Breast epithelium (tissue), 3 donors: ENCODE results near the gene TMEM30B.

Experiments
- POLR2A ChIP-seq: fragments of 450-650 bp; IDR thresholded peaks from one replicate; pipeline ENCODE4 v1.6.1; 2016; ENCODE audit warnings: antibody characterized with exemption, mild to moderate bottlenecking, moderate library complexity
- POLR2AphosphoS5 ChIP-seq, 3 donors: sonication (generic); formaldehyde crosslinking; IDR thresholded peaks; one replicate each; pipeline ENCODE4 v1.6.1; 2017; ENCODE audit warnings: antibody characterized with exemption in 3 of 3
- TF ChIP-seq, protein P1 (sequence below), 3 donors: fragments of 450-650 bp; IDR thresholded peaks; one replicate each; pipeline ENCODE4 v1.5.1; 2016 to 2017; ENCODE audit warnings: antibody characterized with exemption in 3 of 3, mild to moderate bottlenecking in 3 of 3, moderate library complexity in 3 of 3

DNA sequence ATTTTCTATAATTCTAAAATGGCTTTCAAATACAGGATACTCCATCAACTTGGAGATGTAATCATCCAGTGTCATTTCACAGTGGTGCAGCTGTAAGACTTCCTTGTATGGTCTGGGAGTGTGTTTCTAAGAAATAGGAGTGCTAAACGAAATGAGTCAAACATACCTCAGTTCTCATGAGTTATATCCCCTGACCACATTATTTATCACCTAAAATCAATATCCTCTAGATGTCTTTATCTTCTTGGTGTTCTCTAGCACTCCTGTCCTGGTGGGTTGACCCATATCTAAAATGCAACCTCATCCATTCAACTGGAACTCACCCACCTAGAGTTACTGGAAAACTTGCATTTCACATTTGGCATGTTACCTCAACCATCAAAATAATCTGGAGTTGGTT, 33.2 kb downstream of the TMEM30B start:
- TF ChIP-seq, protein P1, sequence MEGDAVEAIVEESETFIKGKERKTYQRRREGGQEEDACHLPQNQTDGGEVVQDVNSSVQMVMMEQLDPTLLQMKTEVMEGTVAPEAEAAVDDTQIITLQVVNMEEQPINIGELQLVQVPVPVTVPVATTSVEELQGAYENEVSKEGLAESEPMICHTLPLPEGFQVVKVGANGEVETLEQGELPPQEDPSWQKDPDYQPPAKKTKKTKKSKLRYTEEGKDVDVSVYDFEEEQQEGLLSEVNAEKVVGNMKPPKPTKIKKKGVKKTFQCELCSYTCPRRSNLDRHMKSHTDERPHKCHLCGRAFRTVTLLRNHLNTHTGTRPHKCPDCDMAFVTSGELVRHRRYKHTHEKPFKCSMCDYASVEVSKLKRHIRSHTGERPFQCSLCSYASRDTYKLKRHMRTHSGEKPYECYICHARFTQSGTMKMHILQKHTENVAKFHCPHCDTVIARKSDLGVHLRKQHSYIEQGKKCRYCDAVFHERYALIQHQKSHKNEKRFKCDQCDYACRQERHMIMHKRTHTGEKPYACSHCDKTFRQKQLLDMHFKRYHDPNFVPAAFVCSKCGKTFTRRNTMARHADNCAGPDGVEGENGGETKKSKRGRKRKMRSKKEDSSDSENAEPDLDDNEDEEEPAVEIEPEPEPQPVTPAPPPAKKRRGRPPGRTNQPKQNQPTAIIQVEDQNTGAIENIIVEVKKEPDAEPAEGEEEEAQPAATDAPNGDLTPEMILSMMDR (IDR thresholded peaks at IDR 0.05): no peak
- no peak for TF ChIP-seq POLR2A
- no peak for TF ChIP-seq POLR2AphosphoS5 (IDR thresholded peaks at IDR 0.05)
